HEK293T (cell line): Measurements from ENCODE around the gene ARHGAP21.

ENCODE experiments used
- CTCF ChIA-PET: fragments of 350-600 bp; formaldehyde crosslinking; extraction: SDS; loops from one replicate; lab custom pipeline; 2021; ENCODE audit warnings: antibody characterized with exemption, inconsistent platforms; lab: Yijun Ruan, JAX
- POLR2A ChIA-PET: fragments of 350-600 bp; formaldehyde crosslinking; extraction: SDS; loops from one replicate; lab custom pipeline; 2020; ENCODE audit warnings: antibody characterized with exemption, inconsistent platforms; lab: Yijun Ruan, JAX
- DNase-seq: peaks from one replicate; pipeline ENCODE4 v3.0.0; 2012; ENCODE audit warnings: mixed read lengths; ENCODE audit errors: extremely low spot score
- ARNT ChIP-seq: fragments of 450-650 bp; IDR thresholded peaks from 2 replicates; pipeline ENCODE4 v1.6.1; 2017; ENCODE audit warnings: mild to moderate bottlenecking
- BHLHE40 ChIP-seq: fragments of 450-650 bp; IDR thresholded peaks from 2 replicates; pipeline ENCODE4 v1.6.1; 2016; ENCODE audit warnings: mild to moderate bottlenecking, moderate library complexity, borderline replicate concordance
- CTBP1 ChIP-seq: fragments of 450-650 bp; IDR thresholded peaks from 2 replicates; pipeline ENCODE4 v1.6.1; 2016; ENCODE audit warnings: borderline replicate concordance
- ELF4 ChIP-seq: fragments of 450-650 bp; IDR thresholded peaks from 2 replicates; pipeline ENCODE4 v1.6.1; 2017; ENCODE audit warnings: antibody characterized with exemption
- FOXA1 ChIP-seq: fragments of 450-650 bp; IDR thresholded peaks from 2 replicates; pipeline ENCODE4 v1.6.1; 2016; ENCODE audit warnings: mild to moderate bottlenecking
- FOXK2 ChIP-seq: fragments of 450-650 bp; IDR thresholded peaks from 2 replicates; pipeline ENCODE4 v1.6.1; 2016; ENCODE audit warnings: mild to moderate bottlenecking
- FOXM1 ChIP-seq: fragments of 450-650 bp; IDR thresholded peaks from 2 replicates; pipeline ENCODE4 v1.6.1; 2017; ENCODE audit warnings: mild to moderate bottlenecking, borderline replicate concordance
- HDGF ChIP-seq: fragments of 450-650 bp; IDR thresholded peaks from 2 replicates; pipeline ENCODE4 v1.6.1; 2017; ENCODE audit warnings: antibody characterized with exemption, borderline replicate concordance
- L3MBTL2 ChIP-seq: fragments of 450-650 bp; conservative IDR thresholded peaks from 2 replicates; pipeline ENCODE4 v1.6.1; 2016; ENCODE audit warnings: mild to moderate bottlenecking
- LEF1 ChIP-seq: fragments of 450-650 bp; IDR thresholded peaks from 2 replicates; pipeline ENCODE4 v1.6.1; 2017; ENCODE audit warnings: mild to moderate bottlenecking, borderline replicate concordance
- NFRKB ChIP-seq: fragments of 450-650 bp; IDR thresholded peaks from 2 replicates; pipeline ENCODE4 v1.6.1; 2016; ENCODE audit warnings: mild to moderate bottlenecking, moderate library complexity
- SP1 ChIP-seq: fragments of 450-650 bp; IDR thresholded peaks from 2 replicates; pipeline ENCODE4 v1.6.1; 2017
- SUZ12 ChIP-seq: fragments of 450-650 bp; IDR thresholded peaks from 2 replicates; pipeline ENCODE4 v1.6.1; 2016; ENCODE audit warnings: mild to moderate bottlenecking
- TARDBP ChIP-seq: fragments of 450-650 bp; IDR thresholded peaks from 2 replicates; pipeline ENCODE4 v1.6.1; 2016
- ZNF384 ChIP-seq: fragments of 450-650 bp; IDR thresholded peaks from 2 replicates; pipeline ENCODE4 v1.6.1; 2016
- TF ChIP-seq, protein P1 (sequence below): fragments of 450-650 bp; IDR thresholded peaks from 2 replicates; pipeline ENCODE4 v1.6.1; 2016

Gene ARHGAP21

GRCh38 chr10:24651923-24652322 lies 71.8 kb downstream of the ARHGAP21 start:
- ChIA-PET POLR2A (no interaction called here), CTCF (no interaction called here)
- TF ChIP-seq FOXM1 (no peak), TARDBP (no peak), LEF1 (no peak), L3MBTL2 (no peak), FOXK2 (no peak), BHLHE40 (no peak), SP1 (no peak)
- DNase-seq: no peak

DNA sequence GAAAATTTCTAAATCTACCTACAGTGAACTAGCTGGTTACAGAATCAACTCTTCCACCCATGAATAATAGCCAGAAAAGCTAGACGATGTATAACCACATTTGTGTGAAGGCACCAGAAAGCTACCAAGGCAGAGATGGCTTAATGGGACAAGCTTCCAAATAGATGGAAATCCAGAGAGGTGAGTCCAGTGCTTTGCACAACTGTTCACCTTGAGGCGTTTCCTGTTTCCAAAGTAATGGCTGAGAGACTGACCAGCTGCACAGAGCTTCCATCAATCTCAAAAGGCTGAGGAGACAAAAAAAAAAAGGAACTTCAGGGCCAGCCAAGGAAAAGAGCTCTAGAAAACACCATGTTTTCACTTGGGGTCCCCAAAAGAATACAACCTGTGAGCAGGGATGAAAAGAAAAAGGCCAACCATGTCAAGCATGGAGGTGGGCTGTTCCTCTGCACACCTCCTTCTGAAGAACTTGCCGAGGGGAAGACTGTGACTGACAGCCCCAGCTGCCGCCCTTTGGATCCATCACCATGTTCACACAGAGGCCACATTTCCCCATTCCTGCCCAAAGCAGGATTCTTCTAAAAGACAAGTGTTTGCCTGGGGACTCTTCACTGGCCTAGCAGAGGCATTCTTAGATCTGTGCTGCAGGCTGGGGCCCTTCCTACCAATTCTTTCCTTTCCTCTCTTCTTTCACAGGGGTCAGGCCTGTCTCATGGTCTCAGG lies 72.9 kb downstream of the ARHGAP21 start:
- POLR2A ChIA-PET: no interaction called here
- CTCF ChIA-PET: interaction anchor here (0.7 kb wide), 1 partner anchor 33 kb away, joined by 7 read pairs; no protein-coding TSS in a partner anchor
- TF ChIP-seq, protein P1, sequence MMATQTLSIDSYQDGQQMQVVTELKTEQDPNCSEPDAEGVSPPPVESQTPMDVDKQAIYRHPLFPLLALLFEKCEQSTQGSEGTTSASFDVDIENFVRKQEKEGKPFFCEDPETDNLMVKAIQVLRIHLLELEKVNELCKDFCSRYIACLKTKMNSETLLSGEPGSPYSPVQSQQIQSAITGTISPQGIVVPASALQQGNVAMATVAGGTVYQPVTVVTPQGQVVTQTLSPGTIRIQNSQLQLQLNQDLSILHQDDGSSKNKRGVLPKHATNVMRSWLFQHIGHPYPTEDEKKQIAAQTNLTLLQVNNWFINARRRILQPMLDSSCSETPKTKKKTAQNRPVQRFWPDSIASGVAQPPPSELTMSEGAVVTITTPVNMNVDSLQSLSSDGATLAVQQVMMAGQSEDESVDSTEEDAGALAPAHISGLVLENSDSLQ: no peak
- TF ChIP-seq FOXA1 (no peak), ZNF384 (no peak), FOXM1 (no peak), NFRKB (no peak), SP1 (no peak), FOXK2 (no peak), ELF4 (no peak), BHLHE40 (no peak), LEF1 (no peak), SUZ12 (no peak)
- no peak for DNase-seq

- ChIA-PET CTCF (no interaction called here), POLR2A (no interaction called here)
- DNase-seq: no peak
- no peak for TF ChIP-seq FOXK2
- no peak for TF ChIP-seq ZNF384
- TF ChIP-seq NFRKB: no peak
- no peak for TF ChIP-seq HDGF
- no peak for TF ChIP-seq BHLHE40
- TF ChIP-seq ELF4: no peak
- TF ChIP-seq FOXA1: no peak
- TF ChIP-seq SP1: no peak
- no peak for TF ChIP-seq ARNT
- TF ChIP-seq TARDBP: no peak
- TF ChIP-seq, protein P1: no peak
- no peak for TF ChIP-seq CTBP1
- TF ChIP-seq SUZ12: no peak
- no peak for TF ChIP-seq LEF1
- no peak for TF ChIP-seq L3MBTL2
- TF ChIP-seq FOXM1: no peak
Measured at GRCh38 chr10:24645784-24646183, 77.9 kb downstream of the ARHGAP21 start.

DNA sequence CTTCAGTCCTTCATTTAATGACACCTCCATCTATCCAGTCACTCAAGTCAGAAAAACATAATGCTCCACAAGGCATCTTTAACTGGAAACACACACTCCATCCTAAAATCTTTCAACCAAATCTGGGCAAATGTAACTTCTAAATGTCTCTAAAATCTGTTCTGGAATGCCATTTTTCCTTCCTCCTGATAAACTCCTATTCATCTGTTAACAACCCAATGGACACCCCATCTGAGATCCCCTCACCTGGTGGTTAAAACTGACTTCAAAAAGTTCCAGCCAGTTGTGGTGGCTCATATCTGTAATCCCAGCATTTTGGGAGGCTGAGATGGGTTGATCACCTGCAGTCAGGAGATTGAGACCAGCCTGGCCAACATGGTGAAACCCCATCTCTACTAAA lies 78.7 kb downstream of the ARHGAP21 start:
- CTCF ChIA-PET: no interaction called here
- TF ChIP-seq, protein P1: no peak
- TF ChIP-seq FOXM1: no peak
- no peak for TF ChIP-seq SP1
- TF ChIP-seq FOXA1: no peak
- TF ChIP-seq ARNT: no peak
- no peak for TF ChIP-seq CTBP1
- no peak for TF ChIP-seq NFRKB
- no peak for TF ChIP-seq ZNF384
- TF ChIP-seq SUZ12: no peak
- DNase-seq: no peak
- POLR2A ChIA-PET: no interaction called here

DNA sequence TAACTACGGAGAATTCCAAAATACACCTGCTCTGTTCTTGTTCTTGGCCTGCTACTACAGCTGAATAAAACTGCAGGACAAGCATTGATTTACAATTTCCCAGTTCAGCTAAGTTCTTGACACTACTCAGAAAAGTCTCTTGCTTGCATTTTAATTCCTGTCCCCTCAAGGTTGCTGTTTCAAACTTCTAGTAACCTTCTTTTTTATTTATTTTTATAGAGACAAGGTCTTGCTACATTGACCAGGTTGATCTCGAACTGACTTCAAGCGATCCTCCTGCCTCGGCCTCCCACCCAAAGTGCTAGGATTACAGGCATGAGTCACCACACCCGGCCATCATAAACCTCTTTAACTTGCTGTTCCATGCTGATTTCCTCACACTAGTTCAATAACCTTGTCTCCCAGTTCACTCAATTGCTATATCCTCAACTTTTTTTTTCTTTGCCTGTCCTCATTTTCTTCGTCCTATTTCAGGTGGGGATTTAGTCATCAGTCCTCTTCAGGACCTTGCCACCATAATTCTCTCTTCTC lies 79.9 kb downstream of the ARHGAP21 start:
- POLR2A ChIA-PET: no interaction called here
- DNase-seq: no peak
- CTCF ChIA-PET: interaction anchor here (1.7 kb wide), 1 partner anchor 438 kb away, joined by 8 read pairs; no protein-coding TSS in a partner anchor
- TF ChIP-seq, protein P1: peak; percentile 64
- TF ChIP-seq ZNF384: no peak
